Panc1 (cell line): ENCODE results near the gene BST2. TPM values are rescaled to one million over a fixed set of nuclear protein-coding genes. Genes with fewer than 3 reads are reported as not detected.

Experiments used
- ATAC-seq: fragments of 200-7000 bp; cut with Tn5 transposase; 2 replicates; pipeline ENCODE4 v1.9.1; 2020; ENCODE audit warnings: mild to moderate bottlenecking, moderate library complexity
- BruUV-seq: library from RNA; stranded (reverse); fragments of 400-500 nt; replicated peaks from 2 replicates; lab custom pipeline; 2021; lab: Mats Ljungman, UMichigan
- CTCF ChIA-PET: fragments of 300-600 bp; sonication (Branson Sonifier 250); formaldehyde crosslinking; loops from one replicate; lab custom pipeline; 2022; ENCODE audit warnings: antibody characterized with exemption; lab: Charles Lee
- POLR2A ChIA-PET: fragments of 300-600 bp; sonication (Branson Sonifier 250); formaldehyde crosslinking; loops from one replicate; lab custom pipeline; 2022; ENCODE audit warnings: antibody characterized with exemption; lab: Charles Lee
- DNase-seq: peaks from one replicate; pipeline ENCODE4 v3.0.0-alpha.2; 2010; ENCODE audit warnings: low read depth, low spot score
- H3K27ac ChIP-seq: 2 replicates; pipeline ENCODE4 v1.5.1; 2011; ENCODE audit warnings: mild to moderate bottlenecking, low read length, inconsistent platforms
- H3K27me3 ChIP-seq: fragments of 200-500 bp; sonication (Bioruptor generic); 2 replicates; pipeline ENCODE4 v1.6.0; 2014; ENCODE audit warnings: low read length, inconsistent platforms; ENCODE audit not compliant: control insufficient read depth, insufficient read depth
- H3K36me3 ChIP-seq: fragments of 200-500 bp; sonication (Bioruptor generic); 2 replicates; pipeline ENCODE4 v1.5.1; 2014; ENCODE audit warnings: inconsistent platforms, mild to moderate bottlenecking, low read length, moderate library complexity; ENCODE audit not compliant: control insufficient read depth, insufficient read depth
- H3K4me1 ChIP-seq: 2 replicates; pipeline ENCODE4 v1.5.1; 2011; ENCODE audit warnings: inconsistent platforms, mild to moderate bottlenecking, low read length, moderate library complexity; ENCODE audit not compliant: control insufficient read depth, insufficient read depth
- H3K4me3 ChIP-seq, 2 experiments: 2 replicates each; pipeline ENCODE4 v1.5.1; 2011 to 2012; ENCODE audit warnings: low read depth in 2 of 2, low read length in 2 of 2, mild to moderate bottlenecking in 2 of 2, inconsistent platforms in 1 of 2, moderate library complexity in 1 of 2
- H3K9me3 ChIP-seq: fragments of 200-500 bp; sonication (Bioruptor generic); 2 replicates; pipeline ENCODE4 v1.5.1; 2014; ENCODE audit warnings: low read depth, mild to moderate bottlenecking, inconsistent platforms, low read length, moderate library complexity; ENCODE audit not compliant: control insufficient read depth, insufficient read depth
- POLR2AphosphoS5 ChIP-seq: IDR thresholded peaks from 2 replicates; pipeline ENCODE4 v1.6.1; 2012; ENCODE audit warnings: mild to moderate bottlenecking, low read depth, low read length, moderate library complexity
- SIN3A ChIP-seq: IDR thresholded peaks from 2 replicates; pipeline ENCODE4 v1.6.1; 2012; ENCODE audit warnings: low read depth, mild to moderate bottlenecking, low read length, moderate library complexity, borderline replicate concordance; ENCODE audit not compliant: insufficient read depth
- TCF7L2 ChIP-seq: IDR thresholded peaks from 2 replicates; pipeline ENCODE4 v1.6.1; 2011; ENCODE audit warnings: mild to moderate bottlenecking, low read depth, low read length, inconsistent platforms
- in situ Hi-C: cut with HindIII; loops from 2 replicates; pipeline ENCODE4 v1.10.0; 2016; ENCODE audit warnings: low sequenced_read_pairs, low pct_unique_long_range_greater_than_20kb
- intact Hi-C: fragments of 100-400 bp; cut with micrococcal nuclease; formaldehyde crosslinking; loops from one replicate; pipeline ENCODE4 v1.10.0; 2022; ENCODE audit not compliant: unreplicated experiment
- total RNA-seq: library from RNA; stranded (reverse); gene quantifications from one replicate; pipeline ENCODE4 v1.2.1, GENCODE V29; 2021; ENCODE audit not compliant: unreplicated experiment
- TF ChIP-seq, protein P1 (sequence below): fragments of 450-650 bp; IDR thresholded peaks from 2 replicates; pipeline ENCODE4 v1.5.1; 2017; ENCODE audit warnings: mild to moderate bottlenecking
- TF ChIP-seq, protein P2 (sequence below), 2 experiments: IDR thresholded peaks; 2 replicates each; pipeline ENCODE4 v1.6.1; 2011 to 2012; ENCODE audit warnings: low read depth in 2 of 2, control low read depth in 1 of 2, low read length in 1 of 2, mild to moderate bottlenecking in 1 of 2, moderate library complexity in 1 of 2; ENCODE audit not compliant: insufficient read depth in 1 of 2

Gene BST2
- total RNA-seq, 1 experiment from 2014 or later = 11.8 TPM

DNA sequence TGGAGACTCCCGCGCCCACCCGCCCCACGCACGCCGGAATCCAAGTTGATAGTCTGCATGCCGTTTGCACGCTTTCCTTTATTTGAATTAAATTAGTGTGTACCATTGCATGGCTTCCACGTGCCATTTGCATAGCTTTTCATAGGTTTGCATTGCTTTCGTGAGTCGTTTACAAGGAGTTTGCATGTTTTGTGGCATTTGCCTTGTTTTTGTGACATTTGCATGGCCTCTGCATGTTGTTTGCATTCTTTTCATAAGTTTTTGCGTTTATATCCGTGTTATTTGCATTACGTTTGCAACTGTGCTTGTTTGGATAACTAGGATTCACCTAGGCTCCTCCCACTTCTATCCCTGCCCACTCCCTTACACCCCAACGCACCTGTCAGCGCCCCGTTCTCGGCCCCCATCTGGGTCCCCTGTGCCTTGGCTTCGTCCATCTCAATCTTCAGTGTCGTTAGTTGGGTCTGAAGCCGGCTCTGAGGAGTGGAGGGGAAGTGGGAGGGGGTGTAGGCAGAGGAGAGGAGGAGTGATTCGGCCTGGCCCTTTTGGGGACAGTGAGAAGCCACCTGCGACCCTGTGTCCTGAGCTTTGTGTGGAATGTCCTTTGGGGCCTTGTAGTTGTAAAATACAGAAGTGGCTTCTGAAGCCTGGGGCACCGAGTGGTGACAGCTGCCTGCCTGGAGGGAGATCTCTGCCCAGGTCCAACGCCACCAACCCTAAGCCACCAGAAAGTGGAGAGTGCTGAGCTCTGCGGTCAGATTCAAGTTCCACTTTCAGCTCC, 13.9 kb downstream of the BST2 start:
- ChIA-PET POLR2A (no interaction called here), CTCF (interaction anchor here (0.6 to 2.1 kb wide), 3 partner anchors 41 to 99 kb away, joined by 3 to 10 read pairs (median 3); no protein-coding TSS in a partner anchor)
- Histone ChIP-seq H3K27me3 (no peaks in the 10 kb centered on the region), H3K9me3 (no peaks in the 10 kb centered on the region; the same call in 1 of the 2 replicates), H3K4me3 (peak overlapping the region; percentile 63 to 75), H3K36me3 (no peaks in the 10 kb centered on the region), H3K4me1 (peaks cover 5% of the 10 kb centered on the region), H3K27ac (peak overlapping the region; percentile 44; the same call in 1 of the 2 replicates)
- intact Hi-C loops (loop anchor here (10.0 kb wide), 1 partner anchor 73 kb away; the partner anchor contains the start of gene NXNL1), in situ Hi-C loops (no loop called here)
- BruUV-seq = no TSS peak
- DNase-seq (no peak), ATAC-seq (no peak)
- TF ChIP-seq SIN3A = no peak
- TF ChIP-seq POLR2AphosphoS5 = no peak
- TF ChIP-seq, protein P1, sequence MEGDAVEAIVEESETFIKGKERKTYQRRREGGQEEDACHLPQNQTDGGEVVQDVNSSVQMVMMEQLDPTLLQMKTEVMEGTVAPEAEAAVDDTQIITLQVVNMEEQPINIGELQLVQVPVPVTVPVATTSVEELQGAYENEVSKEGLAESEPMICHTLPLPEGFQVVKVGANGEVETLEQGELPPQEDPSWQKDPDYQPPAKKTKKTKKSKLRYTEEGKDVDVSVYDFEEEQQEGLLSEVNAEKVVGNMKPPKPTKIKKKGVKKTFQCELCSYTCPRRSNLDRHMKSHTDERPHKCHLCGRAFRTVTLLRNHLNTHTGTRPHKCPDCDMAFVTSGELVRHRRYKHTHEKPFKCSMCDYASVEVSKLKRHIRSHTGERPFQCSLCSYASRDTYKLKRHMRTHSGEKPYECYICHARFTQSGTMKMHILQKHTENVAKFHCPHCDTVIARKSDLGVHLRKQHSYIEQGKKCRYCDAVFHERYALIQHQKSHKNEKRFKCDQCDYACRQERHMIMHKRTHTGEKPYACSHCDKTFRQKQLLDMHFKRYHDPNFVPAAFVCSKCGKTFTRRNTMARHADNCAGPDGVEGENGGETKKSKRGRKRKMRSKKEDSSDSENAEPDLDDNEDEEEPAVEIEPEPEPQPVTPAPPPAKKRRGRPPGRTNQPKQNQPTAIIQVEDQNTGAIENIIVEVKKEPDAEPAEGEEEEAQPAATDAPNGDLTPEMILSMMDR = peak; percentile 62
- no peak for TF ChIP-seq TCF7L2
- TF ChIP-seq, protein P2, sequence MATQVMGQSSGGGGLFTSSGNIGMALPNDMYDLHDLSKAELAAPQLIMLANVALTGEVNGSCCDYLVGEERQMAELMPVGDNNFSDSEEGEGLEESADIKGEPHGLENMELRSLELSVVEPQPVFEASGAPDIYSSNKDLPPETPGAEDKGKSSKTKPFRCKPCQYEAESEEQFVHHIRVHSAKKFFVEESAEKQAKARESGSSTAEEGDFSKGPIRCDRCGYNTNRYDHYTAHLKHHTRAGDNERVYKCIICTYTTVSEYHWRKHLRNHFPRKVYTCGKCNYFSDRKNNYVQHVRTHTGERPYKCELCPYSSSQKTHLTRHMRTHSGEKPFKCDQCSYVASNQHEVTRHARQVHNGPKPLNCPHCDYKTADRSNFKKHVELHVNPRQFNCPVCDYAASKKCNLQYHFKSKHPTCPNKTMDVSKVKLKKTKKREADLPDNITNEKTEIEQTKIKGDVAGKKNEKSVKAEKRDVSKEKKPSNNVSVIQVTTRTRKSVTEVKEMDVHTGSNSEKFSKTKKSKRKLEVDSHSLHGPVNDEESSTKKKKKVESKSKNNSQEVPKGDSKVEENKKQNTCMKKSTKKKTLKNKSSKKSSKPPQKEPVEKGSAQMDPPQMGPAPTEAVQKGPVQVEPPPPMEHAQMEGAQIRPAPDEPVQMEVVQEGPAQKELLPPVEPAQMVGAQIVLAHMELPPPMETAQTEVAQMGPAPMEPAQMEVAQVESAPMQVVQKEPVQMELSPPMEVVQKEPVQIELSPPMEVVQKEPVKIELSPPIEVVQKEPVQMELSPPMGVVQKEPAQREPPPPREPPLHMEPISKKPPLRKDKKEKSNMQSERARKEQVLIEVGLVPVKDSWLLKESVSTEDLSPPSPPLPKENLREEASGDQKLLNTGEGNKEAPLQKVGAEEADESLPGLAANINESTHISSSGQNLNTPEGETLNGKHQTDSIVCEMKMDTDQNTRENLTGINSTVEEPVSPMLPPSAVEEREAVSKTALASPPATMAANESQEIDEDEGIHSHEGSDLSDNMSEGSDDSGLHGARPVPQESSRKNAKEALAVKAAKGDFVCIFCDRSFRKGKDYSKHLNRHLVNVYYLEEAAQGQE (IDR thresholded peaks at IDR 0.05; ENCODE audit: insufficient read depth in 1 of 2, low read depth in 2 of 2, low read length in 1 of 2) = no peak

DNA sequence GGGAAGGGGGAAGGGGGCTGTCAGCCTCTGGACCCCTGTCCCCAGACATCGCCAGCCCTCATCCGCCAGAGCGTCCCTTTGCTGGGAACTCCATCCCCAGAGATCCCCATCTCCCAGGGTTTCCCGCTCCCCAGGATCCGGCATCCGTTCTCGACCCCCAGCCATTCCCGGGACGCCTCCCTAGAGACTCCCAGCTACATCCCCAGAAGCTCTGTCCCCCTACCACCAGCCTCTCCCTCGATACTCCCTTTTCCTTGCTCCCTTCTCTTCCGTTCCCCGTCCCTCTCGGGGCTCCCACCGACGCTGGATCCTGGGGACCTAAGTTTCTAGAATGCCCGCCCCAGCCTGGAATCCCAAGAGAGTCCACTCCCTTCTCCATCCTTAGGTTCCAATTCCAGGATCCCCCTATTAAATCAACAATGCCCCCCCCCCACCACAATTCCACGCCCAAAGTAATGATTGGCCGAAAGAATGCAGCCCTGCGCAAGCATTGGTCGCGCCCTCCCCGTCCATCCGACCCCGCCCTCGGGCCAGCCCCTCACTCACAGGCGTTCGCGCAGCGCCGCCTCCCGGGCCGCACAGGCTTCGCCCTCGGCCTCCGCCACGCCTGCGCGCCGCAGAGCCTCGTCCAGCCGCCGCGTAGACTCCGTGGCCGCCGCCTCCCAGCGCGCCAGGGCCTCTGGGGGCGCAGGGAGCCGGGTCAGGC, 14.6 kb downstream of the BST2 start:
- no peaks in the 10 kb centered on the region; the same call in 1 of the 2 replicates for H3K9me3 ChIP-seq
- in situ Hi-C loops = no loop called here
- intact Hi-C loops = loop anchor here (10.0 kb wide), 1 partner anchor 74 kb away; the partner anchor contains the start of gene NXNL1
- BruUV-seq = no TSS peak
- no peak overlapping the region for H3K27ac ChIP-seq
- ATAC-seq (peak; percentile 99), DNase-seq (no peak)
- H3K4me3 ChIP-seq = peak overlapping the region; percentile 63 to 75
- ChIA-PET CTCF (interaction anchor here (0.6 to 2.1 kb wide), 3 partner anchors 40 to 98 kb away, joined by 3 to 10 read pairs (median 3); no protein-coding TSS in a partner anchor), POLR2A (no interaction called here)
- no peak for TF ChIP-seq POLR2AphosphoS5
- TF ChIP-seq TCF7L2 = no peak
- TF ChIP-seq SIN3A = no peak
- TF ChIP-seq, protein P1 = peak; percentile 86
- TF ChIP-seq, protein P2 (IDR thresholded peaks at IDR 0.05; ENCODE audit: insufficient read depth in 1 of 2, low read depth in 2 of 2, low read length in 1 of 2) = no peak
- H3K36me3 ChIP-seq = no peaks in the 10 kb centered on the region
- no peaks in the 10 kb centered on the region for H3K27me3 ChIP-seq
- H3K4me1 ChIP-seq = peaks cover 5% of the 10 kb centered on the region
